ENCODE results near the gene RERE.

- TF ChIP-seq CTCF (IDR thresholded peaks at IDR 0.05) (no peak), POLR2A (IDR thresholded peaks at IDR 0.05) (no peak)
These were observed 454.7 kb downstream of the RERE start for GRCh38 chr1:8362701-8363101.
